NCI-H2107 (cell line): ENCODE results near the gene RILPL2.
"Not testable (repeated sequence)": the region's sequence is repeated elsewhere in the genome, so short reads cannot be mapped to it uniquely, and the experiment has no call there.

Source experiments
- DNase-seq: peaks from one replicate; lab custom pipeline; 2025; lab: John Stamatoyannopoulos, UW

Gene RILPL2

DNA sequence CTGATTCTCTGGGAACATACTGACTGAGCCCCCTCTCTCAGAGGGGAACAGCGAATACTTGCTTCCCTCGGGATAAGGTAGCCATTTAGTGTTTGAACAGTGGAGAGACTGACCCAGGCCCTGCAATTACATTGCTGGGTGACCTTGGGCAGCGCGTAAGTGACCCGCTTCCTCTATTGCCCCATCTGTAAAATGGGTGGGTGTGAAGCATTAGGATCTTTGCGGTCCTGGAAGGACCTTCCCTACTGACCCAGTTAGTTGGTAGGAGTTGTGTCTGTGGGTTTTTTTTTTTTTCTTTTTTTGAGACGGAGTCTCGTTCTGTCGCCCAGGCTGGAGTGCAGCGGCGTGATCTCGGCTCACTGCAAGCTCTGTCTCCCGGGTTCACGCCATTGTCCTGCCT is 53.8 kb downstream of the RILPL2 start:
- DNase-seq = no peak

DNA sequence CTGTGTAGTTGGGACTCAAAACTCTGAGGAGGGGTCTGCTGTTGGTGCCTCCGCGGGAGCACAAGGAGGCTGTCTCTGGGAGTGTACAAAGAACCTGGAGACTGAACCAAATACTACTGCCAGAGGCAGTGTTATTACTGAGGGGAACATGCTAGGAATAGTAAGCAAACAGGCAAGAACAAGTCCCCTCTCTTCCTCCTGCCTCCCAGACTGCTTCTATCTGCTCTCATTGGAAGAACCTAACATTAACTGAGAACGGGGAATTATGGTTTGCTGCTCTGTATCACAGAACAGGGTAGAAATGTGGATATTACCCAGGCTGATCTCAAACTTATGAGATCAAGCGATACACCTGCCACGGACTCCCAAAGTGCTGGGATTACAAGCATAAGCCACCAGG is 57.1 kb downstream of the RILPL2 start:
- DNase-seq = no peak

- not testable (repeated sequence) for DNase-seq
Measured at GRCh38 chr12:123372415-123372814, 64.1 kb downstream of the RILPL2 start.

- not testable (repeated sequence) for DNase-seq
Measured at GRCh38 chr12:123371667-123372368, 64.7 kb downstream of the RILPL2 start.

DNA sequence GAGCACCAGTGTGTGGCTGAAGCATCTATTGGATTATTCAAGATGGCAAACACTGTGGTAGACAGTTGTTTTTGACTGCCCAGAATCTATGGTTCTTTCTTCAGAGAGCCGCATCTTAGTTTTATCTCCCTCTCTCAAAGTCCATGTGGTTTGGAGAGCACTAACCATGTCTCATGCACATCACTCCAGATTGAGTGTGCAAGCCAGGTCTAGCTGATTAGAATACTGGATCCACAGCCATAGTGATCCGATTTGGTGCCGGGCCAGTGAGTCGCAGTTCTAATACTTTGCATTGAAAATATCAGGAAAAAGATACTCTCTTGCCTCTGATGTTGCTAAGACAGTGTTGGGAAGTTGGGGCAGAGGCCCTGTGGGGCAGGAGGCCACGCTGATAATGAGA is 67.3 kb downstream of the RILPL2 start:
- no peak for DNase-seq

- not testable (repeated sequence) for DNase-seq
Measured at GRCh38 chr12:123368431-123368830, 68.1 kb downstream of the RILPL2 start.

DNA sequence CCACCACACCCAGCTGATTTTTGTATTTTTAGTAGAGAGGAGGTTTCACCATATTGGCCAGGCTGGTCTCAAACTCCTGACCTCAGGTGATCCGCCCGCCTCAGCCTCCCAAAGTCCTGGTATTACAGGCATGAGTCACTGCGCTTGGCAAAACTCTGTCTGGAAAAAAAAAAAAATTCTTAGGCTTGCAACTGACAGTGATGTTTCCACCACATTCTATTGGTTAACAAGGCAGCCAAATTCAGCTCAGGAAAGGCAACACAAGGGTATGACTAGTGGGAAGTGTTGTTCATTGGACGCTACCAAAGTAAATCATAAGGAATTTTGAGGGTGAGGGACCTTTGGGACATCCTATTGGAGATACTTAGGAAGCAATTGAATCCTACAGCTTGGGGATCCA is 69.0 kb downstream of the RILPL2 start:
- no peak for DNase-seq
